Measurements from ENCODE around the gene DRC7.

GRCh38 chr16:57759131-57759530, 64.5 kb downstream of the DRC7 start:
- TF ChIP-seq CTCF (IDR thresholded peaks at IDR 0.05) = no peak
- no peak for TF ChIP-seq POLR2A (IDR thresholded peaks at IDR 0.05)

Measured in esophagus squamous epithelium (tissue), 4 donors.